Bronchial epithelial cell (primary cell): ENCODE measurements around the gene CHI3L1. TPM values are rescaled to one million over a fixed set of nuclear protein-coding genes. Genes with fewer than 3 reads are reported as not detected.

Experiments used
- DNase-seq: peaks from one replicate; pipeline ENCODE4 v3.0.0-alpha.2; 2010; ENCODE audit warnings: low read depth
- FAIRE-seq: peaks from 2 replicates; lab custom pipeline; 2011; peaks lifted over from hg19 to GRCh38; lab: Jason Lieb, UNC
- H3K27me3 ChIP-seq: 2 replicates; pipeline ENCODE4 v1.5.1; 2011; ENCODE audit warnings: low read length; ENCODE audit not compliant: control insufficient read depth, insufficient read depth
- H3K36me3 ChIP-seq: 2 replicates; pipeline ENCODE4 v1.5.1; 2011; ENCODE audit warnings: low read length; ENCODE audit not compliant: control insufficient read depth, insufficient read depth
- H3K4me3 ChIP-seq: 2 replicates; pipeline ENCODE4 v1.5.1; 2011; ENCODE audit warnings: mild to moderate bottlenecking, low read depth, low read length, control low read depth
- total RNA-seq: library from RNA; depleted of rRNA; stranded (reverse); fragments of >200 nt; gene quantifications from 2 replicates; pipeline ENCODE4 v1.2.1, GENCODE V29; 2014
- TF ChIP-seq, protein P1 (sequence below): IDR thresholded peaks from 2 replicates; pipeline ENCODE4 v1.5.1; 2011; ENCODE audit warnings: mild to moderate bottlenecking, moderate library complexity, low read length, control low read depth, inconsistent platforms; ENCODE audit not compliant: insufficient read depth, severe bottlenecking

CHI3L1 gene
- total RNA-seq, 1 donor from 2014 or later: 0.79 TPM

DNA sequence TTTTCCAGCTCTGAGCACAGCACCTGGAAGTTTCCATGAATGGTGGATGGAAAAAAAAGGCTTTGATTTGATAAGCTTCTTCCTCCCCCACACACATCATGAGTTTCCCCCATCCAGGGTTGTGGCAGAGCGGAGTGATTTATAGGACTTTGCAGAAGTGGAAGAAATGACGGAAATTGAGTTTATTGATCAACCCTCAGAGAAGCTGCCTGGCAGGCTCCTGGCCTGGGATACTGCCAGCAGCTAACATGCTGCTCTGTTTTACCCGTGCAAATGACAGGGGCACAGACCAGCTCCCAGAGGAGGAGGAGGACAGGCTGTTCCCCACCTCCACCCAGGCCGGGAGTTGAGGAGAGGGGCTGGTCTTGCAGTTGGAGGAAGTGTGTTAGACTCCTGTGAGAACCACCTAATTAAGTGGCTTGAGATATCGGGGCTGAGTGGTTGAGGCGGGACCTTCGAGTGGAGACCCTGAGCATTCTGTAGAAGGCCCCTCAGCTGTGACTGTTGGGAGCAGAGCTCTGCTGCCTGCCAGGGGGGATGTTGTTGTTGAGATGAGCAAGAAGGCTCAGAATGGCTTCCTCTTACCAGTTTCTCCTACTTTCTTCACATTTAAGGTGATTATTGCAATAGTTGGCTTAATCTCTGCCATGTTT lies 37.2 kb downstream of the CHI3L1 start:
- Histone ChIP-seq H3K27me3 (no peaks in the 10 kb centered on the region), H3K4me3 (no peak overlapping the region), H3K36me3 (no peaks in the 10 kb centered on the region)
- DNase-seq (no peak), FAIRE-seq (peak; percentile 23)
- TF ChIP-seq, protein P1, sequence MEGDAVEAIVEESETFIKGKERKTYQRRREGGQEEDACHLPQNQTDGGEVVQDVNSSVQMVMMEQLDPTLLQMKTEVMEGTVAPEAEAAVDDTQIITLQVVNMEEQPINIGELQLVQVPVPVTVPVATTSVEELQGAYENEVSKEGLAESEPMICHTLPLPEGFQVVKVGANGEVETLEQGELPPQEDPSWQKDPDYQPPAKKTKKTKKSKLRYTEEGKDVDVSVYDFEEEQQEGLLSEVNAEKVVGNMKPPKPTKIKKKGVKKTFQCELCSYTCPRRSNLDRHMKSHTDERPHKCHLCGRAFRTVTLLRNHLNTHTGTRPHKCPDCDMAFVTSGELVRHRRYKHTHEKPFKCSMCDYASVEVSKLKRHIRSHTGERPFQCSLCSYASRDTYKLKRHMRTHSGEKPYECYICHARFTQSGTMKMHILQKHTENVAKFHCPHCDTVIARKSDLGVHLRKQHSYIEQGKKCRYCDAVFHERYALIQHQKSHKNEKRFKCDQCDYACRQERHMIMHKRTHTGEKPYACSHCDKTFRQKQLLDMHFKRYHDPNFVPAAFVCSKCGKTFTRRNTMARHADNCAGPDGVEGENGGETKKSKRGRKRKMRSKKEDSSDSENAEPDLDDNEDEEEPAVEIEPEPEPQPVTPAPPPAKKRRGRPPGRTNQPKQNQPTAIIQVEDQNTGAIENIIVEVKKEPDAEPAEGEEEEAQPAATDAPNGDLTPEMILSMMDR: no peak

DNA sequence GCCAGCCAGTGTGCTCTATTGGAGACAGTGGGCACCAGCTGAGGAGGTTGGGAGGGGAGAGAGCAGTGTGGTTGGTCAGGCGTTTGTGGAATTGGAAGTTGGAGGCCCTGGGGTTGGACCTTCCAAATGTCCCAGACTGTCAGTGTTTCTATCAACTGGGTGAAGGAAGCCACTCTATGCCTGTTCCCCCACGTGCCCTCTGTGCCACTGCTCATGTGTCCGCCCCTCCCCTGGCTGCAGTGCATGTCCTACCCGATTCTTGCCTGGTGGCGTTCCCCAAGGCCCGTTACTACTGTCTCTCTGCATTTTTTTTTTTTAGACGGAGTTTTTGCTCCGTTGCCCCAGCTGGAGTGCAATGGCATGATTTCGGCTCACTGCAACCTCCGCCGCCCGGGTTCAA lies 37.9 kb downstream of the CHI3L1 start:
- no peaks in the 10 kb centered on the region for H3K36me3 ChIP-seq
- FAIRE-seq (no peak), DNase-seq (no peak)
- TF ChIP-seq, protein P1: no peak
- H3K4me3 ChIP-seq: no peak overlapping the region
- H3K27me3 ChIP-seq: no peaks in the 10 kb centered on the region

DNA sequence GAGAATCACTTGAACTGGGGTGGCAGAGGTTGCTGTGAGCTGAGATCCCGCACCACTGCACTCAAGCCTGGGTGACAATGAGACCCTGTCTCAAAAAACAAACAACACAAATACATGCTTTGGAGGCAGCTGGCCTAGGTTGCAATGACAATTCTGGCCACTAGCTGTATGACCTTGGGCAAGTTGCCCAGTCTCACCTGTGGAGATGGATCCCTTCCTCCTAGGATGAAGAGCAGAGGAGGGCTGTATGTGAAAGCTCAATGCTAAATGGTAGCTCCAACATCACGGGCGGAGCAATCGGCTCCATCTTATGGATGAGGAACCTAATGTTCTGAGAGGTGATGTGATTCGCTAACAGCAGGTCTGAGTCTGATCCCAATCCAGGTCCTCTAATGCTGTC lies 38.4 kb downstream of the CHI3L1 start:
- Histone ChIP-seq H3K27me3 (no peaks in the 10 kb centered on the region), H3K4me3 (no peak overlapping the region), H3K36me3 (no peaks in the 10 kb centered on the region)
- FAIRE-seq (no peak), DNase-seq (no peak)
- TF ChIP-seq, protein P1: peak; percentile 52

DNA sequence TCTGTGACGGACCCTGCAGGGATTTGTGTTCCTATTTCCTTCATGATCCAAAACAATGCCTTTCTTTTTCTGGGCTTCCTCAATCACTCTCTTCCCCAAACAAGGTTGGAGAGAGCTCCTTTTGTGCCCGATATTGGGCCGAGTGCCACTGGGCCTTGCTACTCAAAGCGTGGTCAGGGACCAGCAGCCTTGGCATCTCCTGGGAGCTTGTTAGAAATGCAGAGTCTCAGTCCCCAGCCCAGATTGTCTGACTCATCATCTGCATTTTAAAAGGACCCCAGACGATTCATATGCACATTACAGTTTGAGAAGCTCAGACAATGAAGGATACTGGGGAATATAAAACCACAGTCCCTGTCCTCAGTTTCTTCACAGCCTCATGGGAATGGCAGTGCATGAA lies 39.1 kb downstream of the CHI3L1 start:
- Histone ChIP-seq H3K27me3 (no peaks in the 10 kb centered on the region), H3K4me3 (no peak overlapping the region), H3K36me3 (no peaks in the 10 kb centered on the region)
- DNase-seq: no peak
- FAIRE-seq: peak; percentile 18
- TF ChIP-seq, protein P1: no peak

DNA sequence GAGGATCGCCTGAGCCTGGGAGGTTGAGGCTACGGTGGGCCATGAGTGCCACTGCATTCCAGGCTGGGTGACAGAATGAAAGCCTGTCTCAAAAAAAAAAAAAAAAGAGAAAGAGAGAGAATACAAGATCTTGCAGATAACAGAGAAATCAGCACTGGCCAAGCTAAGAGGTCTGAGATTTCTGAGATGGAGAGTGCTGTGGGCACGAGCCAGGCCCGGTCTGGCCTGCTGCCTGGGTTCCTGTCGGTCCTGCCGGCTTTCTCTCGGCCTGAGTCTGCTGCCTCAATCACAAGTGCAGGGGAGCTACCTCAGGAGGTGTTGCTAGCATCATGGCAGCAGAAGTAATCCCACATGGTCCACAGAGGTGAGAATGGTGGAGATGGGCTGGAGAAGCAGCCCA lies 40.0 kb downstream of the CHI3L1 start:
- TF ChIP-seq, protein P1: no peak
- Histone ChIP-seq H3K4me3 (no peak overlapping the region), H3K27me3 (no peaks in the 10 kb centered on the region), H3K36me3 (no peaks in the 10 kb centered on the region)
- no peak for FAIRE-seq
- no peak for DNase-seq

DNA sequence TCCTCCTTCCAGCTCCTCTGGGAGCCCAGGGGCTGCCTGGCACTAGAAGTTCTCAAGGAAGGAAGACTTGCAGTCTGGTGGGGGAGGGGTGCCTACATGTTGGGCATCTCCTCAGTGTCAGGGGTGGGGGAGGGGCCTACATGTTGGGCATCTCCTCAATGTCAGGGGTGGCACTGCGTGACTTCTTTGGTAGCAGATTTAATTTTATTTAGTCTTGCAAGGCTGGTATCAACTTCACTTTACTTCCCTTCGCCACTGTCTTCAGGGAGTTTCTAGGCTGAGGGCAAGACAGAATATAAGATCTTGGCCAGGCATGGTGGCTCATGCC lies 40.5 kb downstream of the CHI3L1 start:
- DNase-seq (no peak), FAIRE-seq (no peak)
- H3K4me3 ChIP-seq: no peak overlapping the region
- H3K27me3 ChIP-seq: peaks cover under 1% of the 10 kb centered on the region
- TF ChIP-seq, protein P1: no peak
- H3K36me3 ChIP-seq: no peaks in the 10 kb centered on the region
